B cell (primary cell): ENCODE data around the gene ZNF311. TPM values are rescaled to one million over a fixed set of nuclear protein-coding genes. Genes with fewer than 3 reads are reported as not detected.
A peak's percentile ranks its signal among the peaks of the same experiment; 100 is the strongest.

Experiments
- ATAC-seq: fragments of 200-7000 bp; cut with Tn5 transposase; one replicate; pipeline ENCODE4 v1.10.0; 2021; ENCODE audit warnings: low read depth, mild to moderate bottlenecking, moderate number of reproducible peaks, moderate library complexity
- CTCF ChIA-PET: fragments of 350-600 bp; sonication (Branson Sonifier 250); formaldehyde crosslinking; loops from one replicate; lab custom pipeline; 2021; ENCODE audit warnings: antibody characterized with exemption, inconsistent platforms; lab: Charles Lee
- POLR2A ChIA-PET: fragments of 350-600 bp; sonication (Branson Sonifier 250); formaldehyde crosslinking; loops from one replicate; lab custom pipeline; 2021; ENCODE audit warnings: antibody characterized with exemption; lab: Charles Lee
- DNase-seq: peaks from one replicate; pipeline ENCODE4 v3.0.0; 2013
- H2AFZ ChIP-seq: 2 replicates; pipeline ENCODE4 v1.6.1; 2012; ENCODE audit warnings: mild to moderate bottlenecking, low read depth, low read length; ENCODE audit not compliant: insufficient read depth, poor library complexity, severe bottlenecking
- H3K27ac ChIP-seq, 2 donors: 1 replicate in 1 of 2; 2 replicates in 1 of 2; pipeline ENCODE4 v1.5.1; 2012 to 2013; ENCODE audit warnings: low read length in 2 of 2, mild to moderate bottlenecking in 2 of 2, moderate library complexity in 1 of 2
- H3K27me3 ChIP-seq, 4 experiments: fragments of 200-600 bp in 1 of 4; sonication (generic) in 1 of 4; replicated peaks in 1 of 4; 1 replicate in 2 of 4; 2 replicates in 2 of 4; pipeline versions ENCODE4 v1.6.1 to v1.7.0; 2013 to 2016; ENCODE audit warnings: low read length in 3 of 4, mild to moderate bottlenecking in 2 of 4, mixed read lengths in 1 of 4, moderate library complexity in 1 of 4; ENCODE audit not compliant: insufficient read depth in 4 of 4, control insufficient read depth in 3 of 4; ENCODE audit errors: control extremely low read depth in 1 of 4
- H3K36me3 ChIP-seq, 2 experiments: replicated peaks in 1 of 2; 1 replicate in 1 of 2; 2 replicates in 1 of 2; pipeline versions ENCODE4 v1.6.1 to v1.7.1; 2013; ENCODE audit warnings: low read length in 1 of 2; ENCODE audit not compliant: insufficient read depth in 2 of 2, control insufficient read depth in 1 of 2; ENCODE audit errors: control extremely low read depth in 1 of 2, extremely low read depth in 1 of 2
- H3K4me1 ChIP-seq, 2 donors: fragments of 200-600 bp in 1 of 2; sonication (generic) in 1 of 2; 1 replicate in 1 of 2; 2 replicates in 1 of 2; pipeline versions ENCODE4 v1.5.1 to v1.6.1; 2013 to 2017; ENCODE audit warnings: low read length in 2 of 2; ENCODE audit not compliant: control insufficient read depth in 2 of 2, insufficient read depth in 2 of 2
- H3K4me2 ChIP-seq: replicated peaks from 2 replicates; pipeline ENCODE3; 2012; ENCODE audit warnings: mild to moderate bottlenecking, low read depth, low read length; ENCODE audit not compliant: poor library complexity, severe bottlenecking
- H3K4me3 ChIP-seq, 5 experiments: fragments of 200-600 bp in 1 of 5; sonication (generic) in 1 of 5; 1 replicate in 3 of 5; 2 replicates in 2 of 5; pipeline versions ENCODE4 v1.5.1 to v1.7.0; 2011 to 2016; ENCODE audit warnings: low read length in 4 of 5, mild to moderate bottlenecking in 4 of 5, low read depth in 2 of 5, control low read depth in 1 of 5, moderate library complexity in 1 of 5; ENCODE audit not compliant: insufficient read depth in 1 of 5; ENCODE audit errors: control extremely low read depth in 1 of 5, extremely low read depth in 1 of 5
- H3K79me2 ChIP-seq: fragments of 200-600 bp; sonication (generic); one replicate; pipeline ENCODE4 v1.6.0; 2016; ENCODE audit warnings: low read length; ENCODE audit not compliant: control insufficient read depth, insufficient read depth
- H3K9ac ChIP-seq: fragments of 200-600 bp; sonication (generic); 2 replicates; pipeline ENCODE4 v1.6.1; 2017; ENCODE audit warnings: mild to moderate bottlenecking, low read length, moderate library complexity
- H3K9me3 ChIP-seq, 3 donors: one replicate each; pipeline versions ENCODE4 v1.6.1 to v1.7.1; 2013; ENCODE audit warnings: low read length in 2 of 3; ENCODE audit not compliant: control insufficient read depth in 2 of 3, insufficient read depth in 1 of 3; ENCODE audit errors: control extremely low read depth in 1 of 3
- H4K20me1 ChIP-seq: 2 replicates; pipeline ENCODE4 v1.6.0; 2012; ENCODE audit warnings: mild to moderate bottlenecking, low read length; ENCODE audit not compliant: insufficient read depth, control insufficient read depth, poor library complexity, severe bottlenecking
- H3K27ac Mint-ChIP-seq: one replicate; pipeline ENCODE4 v1.8.0; 2021; ENCODE audit warnings: mixed read lengths
- H3K27me3 Mint-ChIP-seq: one replicate; pipeline ENCODE4 v1.8.0; 2021; ENCODE audit warnings: mixed read lengths
- H3K4me1 Mint-ChIP-seq: one replicate; pipeline ENCODE4 v1.8.0; 2021; ENCODE audit warnings: mixed read lengths
- H3K4me3 Mint-ChIP-seq: one replicate; pipeline ENCODE4 v1.8.0; 2021; ENCODE audit warnings: mixed read lengths
- H3K9me3 Mint-ChIP-seq: one replicate; pipeline ENCODE4 v1.8.0; 2022; ENCODE audit warnings: mixed read lengths; ENCODE audit not compliant: insufficient read depth
- CTCF ChIP-seq: fragments of 200-600 bp; IDR thresholded peaks from one replicate; pipeline ENCODE4 v1.8.0; 2022; ENCODE audit warnings: antibody characterized with exemption, mild to moderate bottlenecking
- EZH2 ChIP-seq: IDR thresholded peaks from 2 replicates; pipeline ENCODE4 v1.6.1; 2012; ENCODE audit warnings: borderline replicate concordance, low read depth, mild to moderate bottlenecking, moderate library complexity, low read length; ENCODE audit not compliant: insufficient read depth, poor library complexity, severe bottlenecking
- WGBS: methylation state at CpG from one replicate; pipeline ENCODE4 v1.1.5; 2013; ENCODE audit warnings: missing lambda C conversion rate; ENCODE audit not compliant: insufficient coverage; 5-methylcytosine and 5-hydroxymethylcytosine counted together
- intact Hi-C: fragments of 100-400 bp; cut with micrococcal nuclease; formaldehyde crosslinking; loops from one replicate; pipeline ENCODE4 v1.10.0; 2022
- polyA plus RNA-seq: library from polyadenylated mRNA; depleted of rRNA; stranded (reverse); fragments of >200 nt; gene quantifications from 2 replicates; pipeline ENCODE4 v1.2.3, GENCODE V29; 2012
- total RNA-seq, 2 donors: library from RNA; stranded (reverse); fragments of 120-200 nt in 1 of 2; gene quantifications; 1 replicate in 1 of 2; 2 replicates in 1 of 2; pipeline versions ENCODE4 v1.2.3 to v1.2.4, GENCODE V29; 2013 to 2022

ZNF311 gene
- total and polyA plus RNA-seq, 2 donors (not counting 1 experiment from before 2014, with no cell fraction given) = 0.17 TPM; not detected in 1

GRCh38 chr6:28980137-28980851, 24.8 kb downstream of the ZNF311 start:
- no peak for TF ChIP-seq EZH2
- TF ChIP-seq CTCF = no peak
- Histone ChIP-seq H3K79me2 (no peaks in the 10 kb centered on the region), H3K9ac (peak overlapping the region; percentile 69), H3K4me3 (peak overlapping the region in 2 of 5 experiments; percentile 75 to 97), H3K4me1 (peaks cover 33% of the 10 kb centered on the region in 2 donors), H3K27ac (no peak overlapping the region), H3K4me2 (peak overlapping the region; percentile 70), H3K9me3 (peaks cover 0 to 13% (median 1%) of the 10 kb centered on the region in 3 donors), H3K27me3 (peaks cover 0 to 16% (median 6%) of the 10 kb centered on the region in 4 experiments), H4K20me1 (no peaks in the 10 kb centered on the region), H2AFZ (peak overlapping the region; percentile 30), H3K36me3 (no peaks in the 10 kb centered on the region)
- H3K27ac Mint-ChIP-seq = peak overlapping the region; percentile 23
- peaks cover 49% of the 10 kb centered on the region for H3K4me1 Mint-ChIP-seq
- ChIA-PET POLR2A (interaction anchor here (1.1 kb wide), 1 partner anchor 57 kb away, joined by 4 read pairs; no protein-coding TSS in a partner anchor), CTCF (interaction anchor here (0.6 to 3.2 kb wide), 8 partner anchors 31 to 304 kb away, joined by 3 to 34 read pairs (median 5); no protein-coding TSS in a partner anchor)
- H3K27me3 Mint-ChIP-seq = peaks cover 20% of the 10 kb centered on the region
- H3K9me3 Mint-ChIP-seq = no peaks in the 10 kb centered on the region
- DNase-seq (no peak), ATAC-seq (no peak)
- peak overlapping the region; percentile 58 for H3K4me3 Mint-ChIP-seq
- 59% methylated on average over 6 of the region's 8 CpGs for WGBS
- intact Hi-C loops = loop anchor here (5.0 kb wide), 2 partner anchors 1078 to 1293 kb away; no protein-coding TSS in a partner anchor

- H2AFZ ChIP-seq = no peak overlapping the region
- Mint-ChIP-seq H3K9me3 (no peaks in the 10 kb centered on the region), H3K4me1 (peaks cover 44% of the 10 kb centered on the region), H3K4me3 (no peak overlapping the region), H3K27me3 (peaks cover 16% of the 10 kb centered on the region), H3K27ac (no peak overlapping the region)
- no peak overlapping the region for H3K4me2 ChIP-seq
- peaks cover 0 to 12% (median 1%) of the 10 kb centered on the region in 3 donors for H3K9me3 ChIP-seq
- no peak for TF ChIP-seq EZH2
- TF ChIP-seq CTCF = no peak
- ATAC-seq (no peak), DNase-seq (peak; percentile 10)
- no peak overlapping the region for H3K4me3 ChIP-seq
- no peaks in the 10 kb centered on the region for H3K79me2 ChIP-seq
- POLR2A ChIA-PET = no interaction called here
- H3K27ac ChIP-seq = no peak overlapping the region
- WGBS = no CpG with 5 or more reads among the region's 2 CpGs
- intact Hi-C loops = loop anchor here (5.0 kb wide), 2 partner anchors 1077 to 1292 kb away; no protein-coding TSS in a partner anchor
- no peaks in the 10 kb centered on the region for H3K36me3 ChIP-seq
- H4K20me1 ChIP-seq = no peaks in the 10 kb centered on the region
- CTCF ChIA-PET = interaction anchor here (1.0 to 2.2 kb wide), 3 partner anchors 37 to 303 kb away, joined by 3 to 8 read pairs (median 5); no protein-coding TSS in a partner anchor
- no peak overlapping the region for H3K9ac ChIP-seq
- peaks cover 0 to 16% (median 2%) of the 10 kb centered on the region in 4 experiments for H3K27me3 ChIP-seq
- H3K4me1 ChIP-seq = peaks cover 29 to 31% of the 10 kb centered on the region in 2 donors
Observed at GRCh38 chr6:28979679-28980078, 25.4 kb downstream of the ZNF311 start.
